Measurements from ENCODE around the gene FDPS. TPM values are rescaled to one million over a fixed set of nuclear protein-coding genes. Genes with fewer than 3 reads are reported as not detected.
A peak's percentile ranks its signal among the peaks of the same experiment; 100 is the strongest.

The FDPS gene
- total RNA-seq, 6 donors from 2014 or later = 129 to 256 (median 179) TPM

GRCh38 chr1:155263067-155263466 lies 45.6 kb upstream of the FDPS start:
- no peak for TF ChIP-seq EP300 (IDR thresholded peaks at IDR 0.05)
- Histone ChIP-seq H3K27me3 (no peaks in the 10 kb centered on the region), H3K36me3 (peaks cover 21 to 74% (median 58%) of the 10 kb centered on the region in 4 donors), H3K4me3 (no peak overlapping the region), H3K9me3 (no peaks in the 10 kb centered on the region), H3K27ac (peak overlapping the region in 2 of 4 donors; percentile 76 to 87), H3K4me1 (peaks cover 15 to 27% (median 19%) of the 10 kb centered on the region in 4 donors)
- WGBS, 2 donors = 86 to 89% methylated on average over 11 of the region's 11 CpGs
- DNase-seq (no peak), ATAC-seq (ENCODE audit: low FRiP score in 2 of 2) (no peak)

- ATAC-seq (ENCODE audit: low FRiP score in 2 of 2) (no peak), DNase-seq (no peak)
- TF ChIP-seq POLR2AphosphoS5 (IDR thresholded peaks at IDR 0.05) (no peak), CTCF (IDR thresholded peaks at IDR 0.05) (no peak), EP300 (IDR thresholded peaks at IDR 0.05) (no peak), POLR2A (IDR thresholded peaks at IDR 0.05) (no peak)
- no peaks in the 10 kb centered on the region for H3K27me3 ChIP-seq
- 86 to 90% methylated on average over 6 of the region's 6 CpGs for WGBS, 2 donors
- H3K9me3 ChIP-seq = no peaks in the 10 kb centered on the region
- H3K27ac ChIP-seq = no peak overlapping the region
- H3K36me3 ChIP-seq = peaks cover 43 to 83% (median 76%) of the 10 kb centered on the region in 4 donors
- H3K4me1 ChIP-seq = peaks cover 9 to 17% (median 12%) of the 10 kb centered on the region in 4 donors
- no peak overlapping the region for H3K4me3 ChIP-seq
These were observed 42.1 kb upstream of the FDPS start for GRCh38 chr1:155266553-155266952.

GRCh38 chr1:155267373-155267772 lies 41.3 kb upstream of the FDPS start:
- peaks cover 43 to 83% (median 76%) of the 10 kb centered on the region in 4 donors for H3K36me3 ChIP-seq
- no peak for DNase-seq
- H3K27me3 ChIP-seq = no peaks in the 10 kb centered on the region
- no peak overlapping the region for H3K27ac ChIP-seq
- no peak for ATAC-seq (ENCODE audit: low FRiP score in 2 of 2)
- 97 to 100% methylated on average over 2 of the region's 2 CpGs for WGBS, 2 donors
- TF ChIP-seq POLR2A (IDR thresholded peaks at IDR 0.05) = no peak
- TF ChIP-seq EP300 (IDR thresholded peaks at IDR 0.05) = no peak
- TF ChIP-seq POLR2AphosphoS5 (IDR thresholded peaks at IDR 0.05) = no peak
- TF ChIP-seq CTCF (IDR thresholded peaks at IDR 0.05) = no peak
- no peak overlapping the region for H3K4me3 ChIP-seq
- no peaks in the 10 kb centered on the region for H3K9me3 ChIP-seq
- H3K4me1 ChIP-seq = peaks cover 14 to 23% (median 17%) of the 10 kb centered on the region in 4 donors

- peaks cover 12 to 25% (median 15%) of the 10 kb centered on the region in 4 donors for H3K4me1 ChIP-seq
- TF ChIP-seq POLR2A (IDR thresholded peaks at IDR 0.05) (no peak), POLR2AphosphoS5 (IDR thresholded peaks at IDR 0.05) (no peak), CTCF (IDR thresholded peaks at IDR 0.05) (no peak), EP300 (IDR thresholded peaks at IDR 0.05) (no peak)
- H3K4me3 ChIP-seq = no peak overlapping the region
- no peak for ATAC-seq (ENCODE audit: low FRiP score in 2 of 2)
- WGBS, 2 donors = 90 to 94% methylated on average over 18 to 21 of the region's 21 CpGs
- H3K36me3 ChIP-seq = peaks cover 42 to 74% (median 70%) of the 10 kb centered on the region in 4 donors
- H3K9me3 ChIP-seq = no peaks in the 10 kb centered on the region
- H3K27ac ChIP-seq = no peak overlapping the region
- no peaks in the 10 kb centered on the region for H3K27me3 ChIP-seq
- peak in 1 of 2 donors; percentile 53 for DNase-seq
These were observed 40.0 kb upstream of the FDPS start for GRCh38 chr1:155268630-155269029.

GRCh38 chr1:155269381-155269780 lies 39.3 kb upstream of the FDPS start:
- no peaks in the 10 kb centered on the region for H3K9me3 ChIP-seq
- H3K27me3 ChIP-seq = no peaks in the 10 kb centered on the region
- no peak for ATAC-seq (ENCODE audit: low FRiP score in 2 of 2)
- no peak for TF ChIP-seq CTCF (IDR thresholded peaks at IDR 0.05)
- TF ChIP-seq POLR2AphosphoS5 (IDR thresholded peaks at IDR 0.05) = no peak
- TF ChIP-seq POLR2A (IDR thresholded peaks at IDR 0.05) = no peak
- TF ChIP-seq EP300 (IDR thresholded peaks at IDR 0.05) = no peak
- H3K36me3 ChIP-seq = peaks cover 39 to 67% (median 63%) of the 10 kb centered on the region in 4 donors
- peaks cover 16 to 29% (median 19%) of the 10 kb centered on the region in 4 donors for H3K4me1 ChIP-seq
- peak in 1 of 2 donors; percentile 36 for DNase-seq
- 95 to 96% methylated on average over 16 to 21 of the region's 21 CpGs for WGBS, 2 donors
- no peak overlapping the region for H3K4me3 ChIP-seq
- H3K27ac ChIP-seq = no peak overlapping the region

Data from upper lobe of left lung (tissue), 6 donors.